SU-DHL-6 (cell line): Measurements from ENCODE around the gene IL36RN.

ENCODE experiments used
- H2AFZ ChIP-seq: fragments of 200-600 bp; sonication (generic); 2 replicates; pipeline ENCODE4 v1.6.1; 2014; ENCODE audit warnings: low read depth, mild to moderate bottlenecking, moderate library complexity, mixed read lengths, antibody characterized with exemption, low read length; ENCODE audit not compliant: severe bottlenecking
- H3F3A ChIP-seq: fragments of 200-600 bp; shearing (Covaris generic); 2 replicates; pipeline ENCODE4 v1.6.0; 2016; ENCODE audit warnings: antibody characterized with exemption, mild to moderate bottlenecking; ENCODE audit not compliant: insufficient read depth
- H3K27ac ChIP-seq: fragments of 200-600 bp; sonication (generic); 2 replicates; pipeline ENCODE4 v1.5.1; 2016; ENCODE audit warnings: low read depth, mild to moderate bottlenecking, low read length, moderate library complexity, mixed read lengths
- H3K27me3 ChIP-seq: fragments of 200-600 bp; sonication (generic), shearing (Covaris generic); 2 replicates; pipeline ENCODE4 v1.6.0; 2014; ENCODE audit warnings: mild to moderate bottlenecking, low read length
- H3K36me3 ChIP-seq: fragments of 200-600 bp; sonication (generic); 2 replicates; pipeline ENCODE4 v1.6.1; 2014; ENCODE audit warnings: mild to moderate bottlenecking, low read length, mixed read lengths
- H3K4me2 ChIP-seq: fragments of 300-600, 200-600 bp; shearing (Covaris generic), sonication (generic); 2 replicates; pipeline ENCODE4 v1.6.0; 2014; ENCODE audit warnings: low read length, low read depth, mild to moderate bottlenecking; ENCODE audit not compliant: poor library complexity, severe bottlenecking
- H3K4me3 ChIP-seq: fragments of 200-600 bp; sonication (generic); 2 replicates; pipeline ENCODE4 v1.5.1; 2014; ENCODE audit warnings: antibody characterized with exemption, low read length, mild to moderate bottlenecking, mixed read lengths; ENCODE audit not compliant: insufficient read depth, poor library complexity, severe bottlenecking
- H3K79me2 ChIP-seq: fragments of 200-600 bp; sonication (generic); 2 replicates; pipeline ENCODE4 v1.6.1; 2014; ENCODE audit warnings: mild to moderate bottlenecking, low read length, moderate library complexity; ENCODE audit not compliant: insufficient read depth
- H3K9ac ChIP-seq: fragments of 200-600 bp; sonication (generic); 2 replicates; pipeline ENCODE4 v1.7.0; 2014; ENCODE audit warnings: mild to moderate bottlenecking, low read length
- H3K9me2 ChIP-seq: fragments of 200-600 bp; sonication (generic); replicated peaks from 2 replicates; pipeline ENCODE4 v1.6.1; 2014; ENCODE audit warnings: low read length; ENCODE audit not compliant: insufficient read depth
- H3K9me3 ChIP-seq: fragments of 200-600 bp; sonication (generic); 2 replicates; pipeline ENCODE4 v1.6.1; 2014; ENCODE audit warnings: low read length, mixed read lengths; ENCODE audit not compliant: insufficient read depth
- H4K20me1 ChIP-seq: fragments of 200-600 bp; sonication (generic); 2 replicates; pipeline ENCODE4 v1.6.1; 2014; ENCODE audit warnings: low read depth, mild to moderate bottlenecking, antibody characterized with exemption, low read length, moderate library complexity, mixed read lengths
- EZH2phosphoT487 ChIP-seq: fragments of 200-600 bp; sonication (generic), shearing (Covaris generic); conservative IDR thresholded peaks from 2 replicates; pipeline ENCODE4 v1.6.1; 2018; ENCODE audit warnings: mild to moderate bottlenecking, antibody characterized with exemption, low read length, moderate library complexity, mixed read lengths
- TF ChIP-seq, protein P1 (sequence below): fragments of 200-600 bp; sonication (generic); IDR thresholded peaks from one replicate; pipeline ENCODE4 v1.5.1; 2017; ENCODE audit warnings: antibody characterized with exemption, mild to moderate bottlenecking, low read length, moderate library complexity; ENCODE audit not compliant: insufficient read depth, poor library complexity, severe bottlenecking

The IL36RN gene

DNA sequence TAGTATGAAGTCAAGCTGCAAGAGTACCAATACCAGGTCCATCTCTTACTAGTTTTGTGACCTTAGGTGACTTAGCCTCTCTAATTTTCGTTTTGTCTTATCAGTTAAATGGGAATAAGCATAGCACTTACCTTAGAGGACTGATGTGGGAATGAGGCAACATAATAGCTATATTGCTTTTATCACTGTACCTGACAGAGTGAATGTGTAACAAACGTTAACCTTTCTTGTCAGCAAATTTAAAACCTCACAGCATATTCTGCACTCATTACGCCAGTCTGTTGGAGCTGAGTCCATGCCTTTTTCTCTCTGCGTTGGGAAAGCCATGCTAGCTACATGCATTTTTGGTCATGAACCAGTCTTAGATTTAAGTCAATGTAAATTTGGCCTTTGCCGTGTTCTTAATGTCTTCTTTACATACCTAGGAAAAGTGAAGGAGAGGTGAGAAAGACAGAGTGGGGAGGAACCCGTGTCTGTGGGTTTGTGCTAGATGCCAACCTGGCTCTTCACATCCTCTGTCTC lies 6.5 kb upstream of the IL36RN start, which contains the start of gene IL36B:
TSS of gene IL36B (minus strand) at position 472 of the 522 bp plus-strand sequence.
- no peak within 1 kb of the TSS for H3K4me3 ChIP-seq
- peaks cover 10% of the 10 kb centered on the region; the same call in 1 of the 2 replicates for H3K9me3 ChIP-seq
- no peak within 1 kb of the TSS for H3K27ac ChIP-seq
- TF ChIP-seq, protein P1, sequence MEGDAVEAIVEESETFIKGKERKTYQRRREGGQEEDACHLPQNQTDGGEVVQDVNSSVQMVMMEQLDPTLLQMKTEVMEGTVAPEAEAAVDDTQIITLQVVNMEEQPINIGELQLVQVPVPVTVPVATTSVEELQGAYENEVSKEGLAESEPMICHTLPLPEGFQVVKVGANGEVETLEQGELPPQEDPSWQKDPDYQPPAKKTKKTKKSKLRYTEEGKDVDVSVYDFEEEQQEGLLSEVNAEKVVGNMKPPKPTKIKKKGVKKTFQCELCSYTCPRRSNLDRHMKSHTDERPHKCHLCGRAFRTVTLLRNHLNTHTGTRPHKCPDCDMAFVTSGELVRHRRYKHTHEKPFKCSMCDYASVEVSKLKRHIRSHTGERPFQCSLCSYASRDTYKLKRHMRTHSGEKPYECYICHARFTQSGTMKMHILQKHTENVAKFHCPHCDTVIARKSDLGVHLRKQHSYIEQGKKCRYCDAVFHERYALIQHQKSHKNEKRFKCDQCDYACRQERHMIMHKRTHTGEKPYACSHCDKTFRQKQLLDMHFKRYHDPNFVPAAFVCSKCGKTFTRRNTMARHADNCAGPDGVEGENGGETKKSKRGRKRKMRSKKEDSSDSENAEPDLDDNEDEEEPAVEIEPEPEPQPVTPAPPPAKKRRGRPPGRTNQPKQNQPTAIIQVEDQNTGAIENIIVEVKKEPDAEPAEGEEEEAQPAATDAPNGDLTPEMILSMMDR = no peak
- no peak for TF ChIP-seq EZH2phosphoT487
- H4K20me1 ChIP-seq = no peaks in the 10 kb centered on the region
- no peaks in the 10 kb centered on the region for H3K36me3 ChIP-seq
- no peaks in the 10 kb centered on the region for H3K9me2 ChIP-seq
- no peaks in the 10 kb centered on the region for H3F3A ChIP-seq
- H3K27me3 ChIP-seq = no peaks in the 10 kb centered on the region
- no peaks in the 10 kb centered on the region for H3K79me2 ChIP-seq
- H3K9ac ChIP-seq = no peak within 1 kb of the TSS
- no peak within 1 kb of the TSS for H3K4me2 ChIP-seq
- no peak within 1 kb of the TSS for H2AFZ ChIP-seq

DNA sequence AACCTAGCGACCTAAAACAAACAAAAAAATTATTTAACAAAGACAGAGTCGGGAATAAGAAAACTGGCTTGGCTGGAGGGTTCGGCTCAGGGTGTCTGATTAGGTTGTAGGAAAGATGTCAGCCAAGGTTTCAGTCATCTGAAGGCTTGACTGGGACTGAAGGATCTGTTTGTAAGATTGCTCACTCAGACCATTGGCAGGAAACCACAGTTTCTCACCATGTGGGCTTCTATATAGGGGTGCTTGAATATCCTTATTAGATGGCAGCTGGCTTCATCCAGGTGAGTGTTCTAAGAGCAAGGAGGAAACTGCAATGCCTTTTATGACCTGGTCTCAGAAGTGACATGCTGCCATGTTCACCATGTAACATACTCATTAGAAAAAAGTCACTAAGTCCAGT lies 5.3 kb upstream of the IL36RN start:
- H2AFZ ChIP-seq = no peak overlapping the region
- H3K4me2 ChIP-seq = no peak overlapping the region
- no peak overlapping the region for H3K9ac ChIP-seq
- no peaks in the 10 kb centered on the region for H3K27me3 ChIP-seq
- TF ChIP-seq EZH2phosphoT487 = no peak
- TF ChIP-seq, protein P1 = no peak
- peaks cover 10% of the 10 kb centered on the region; the same call in 1 of the 2 replicates for H3K9me3 ChIP-seq
- H3K36me3 ChIP-seq = no peaks in the 10 kb centered on the region
- H3K79me2 ChIP-seq = no peaks in the 10 kb centered on the region
- H4K20me1 ChIP-seq = no peaks in the 10 kb centered on the region
- H3K27ac ChIP-seq = no peak overlapping the region
- no peaks in the 10 kb centered on the region for H3K9me2 ChIP-seq
- no peaks in the 10 kb centered on the region for H3F3A ChIP-seq
- H3K4me3 ChIP-seq = no peak overlapping the region

DNA sequence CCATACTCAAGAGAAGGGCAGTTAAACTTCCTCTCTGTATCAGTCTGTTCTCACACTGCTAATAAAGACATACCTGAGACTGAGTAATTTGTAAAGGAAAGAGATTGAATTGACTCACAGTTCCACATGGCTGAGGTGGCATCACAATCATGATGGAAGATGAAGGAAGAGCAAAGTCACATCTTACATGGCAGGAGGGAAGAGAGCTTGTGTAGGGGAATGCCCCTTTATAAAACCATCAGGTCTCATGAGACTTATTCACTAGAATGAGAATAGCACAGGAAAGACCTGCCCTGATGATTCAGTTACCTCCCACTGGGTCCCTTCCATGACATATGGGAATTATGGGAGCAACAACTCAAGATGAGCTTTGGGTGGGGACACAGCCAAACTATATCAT lies 4.9 kb upstream of the IL36RN start:
- Histone ChIP-seq H4K20me1 (no peaks in the 10 kb centered on the region), H2AFZ (no peak overlapping the region), H3K9me3 (peaks cover 10% of the 10 kb centered on the region; the same call in 1 of the 2 replicates), H3K4me3 (no peak overlapping the region), H3K9me2 (no peaks in the 10 kb centered on the region), H3F3A (no peaks in the 10 kb centered on the region), H3K4me2 (no peak overlapping the region), H3K27me3 (no peaks in the 10 kb centered on the region), H3K79me2 (no peaks in the 10 kb centered on the region), H3K9ac (no peak overlapping the region), H3K27ac (no peak overlapping the region), H3K36me3 (no peaks in the 10 kb centered on the region)
- TF ChIP-seq EZH2phosphoT487 = no peak
- TF ChIP-seq, protein P1 = no peak
